ENCODE data around the gene PRAC2. TPM values are rescaled to one million over a fixed set of nuclear protein-coding genes. Genes with fewer than 3 reads are reported as not detected.

PRAC2 gene
- polyA plus RNA-seq, 1 experiment, result not detected

GRCh38 chr17:48755356-48755755, 32.4 kb downstream of the PRAC2 start:
- DNase-seq (ENCODE audit: low read depth, low spot score), result no peak
- H3K27ac ChIP-seq (ENCODE audit: low read depth, low read length), result no peak overlapping the region
- TF ChIP-seq, protein P1, sequence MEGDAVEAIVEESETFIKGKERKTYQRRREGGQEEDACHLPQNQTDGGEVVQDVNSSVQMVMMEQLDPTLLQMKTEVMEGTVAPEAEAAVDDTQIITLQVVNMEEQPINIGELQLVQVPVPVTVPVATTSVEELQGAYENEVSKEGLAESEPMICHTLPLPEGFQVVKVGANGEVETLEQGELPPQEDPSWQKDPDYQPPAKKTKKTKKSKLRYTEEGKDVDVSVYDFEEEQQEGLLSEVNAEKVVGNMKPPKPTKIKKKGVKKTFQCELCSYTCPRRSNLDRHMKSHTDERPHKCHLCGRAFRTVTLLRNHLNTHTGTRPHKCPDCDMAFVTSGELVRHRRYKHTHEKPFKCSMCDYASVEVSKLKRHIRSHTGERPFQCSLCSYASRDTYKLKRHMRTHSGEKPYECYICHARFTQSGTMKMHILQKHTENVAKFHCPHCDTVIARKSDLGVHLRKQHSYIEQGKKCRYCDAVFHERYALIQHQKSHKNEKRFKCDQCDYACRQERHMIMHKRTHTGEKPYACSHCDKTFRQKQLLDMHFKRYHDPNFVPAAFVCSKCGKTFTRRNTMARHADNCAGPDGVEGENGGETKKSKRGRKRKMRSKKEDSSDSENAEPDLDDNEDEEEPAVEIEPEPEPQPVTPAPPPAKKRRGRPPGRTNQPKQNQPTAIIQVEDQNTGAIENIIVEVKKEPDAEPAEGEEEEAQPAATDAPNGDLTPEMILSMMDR (IDR thresholded peaks at IDR 0.05; ENCODE audit: low read depth, low read length), result no peak
- peaks cover 13% of the 10 kb centered on the region; the same call in 1 of the 2 replicates for H3K9me3 ChIP-seq (ENCODE audit: control insufficient read depth, insufficient read depth, low read length)
- ChIA-PET POLR2A (no interaction called here), CTCF (interaction anchor here (0.6 to 0.9 kb wide), 2 partner anchors 31 to 133 kb away, joined by 3 to 5 read pairs; no protein-coding TSS in a partner anchor)
- peaks cover 77% of the 10 kb centered on the region for H3K27me3 ChIP-seq (ENCODE audit: control insufficient read depth, insufficient read depth, low read length)
- no peak overlapping the region for H3K4me3 ChIP-seq (ENCODE audit: low read depth, low read length)

DNA sequence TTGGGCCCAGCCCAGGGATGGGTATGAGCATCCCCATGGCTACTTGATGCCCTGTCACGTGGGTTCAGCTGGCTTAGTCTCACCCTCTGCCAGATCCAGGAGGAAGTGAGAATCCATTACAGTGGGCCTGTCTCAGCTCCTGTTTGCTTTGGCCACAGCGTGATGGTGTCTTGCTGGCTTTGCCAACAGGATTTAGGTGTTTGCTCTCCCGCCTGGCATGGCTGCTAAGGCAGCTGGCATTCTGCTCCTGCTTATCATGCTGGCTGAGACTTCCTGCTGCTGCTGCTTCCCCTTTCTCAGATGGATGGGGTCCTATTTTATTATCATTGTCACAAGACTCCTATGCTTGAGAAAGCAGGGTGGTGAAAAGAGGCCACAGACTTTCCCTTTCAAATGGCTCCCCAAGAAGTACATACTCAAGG, 33.9 kb downstream of the PRAC2 start:
- POLR2A ChIA-PET, result no interaction called here

GRCh38 chr17:48757524-48757961, 34.6 kb downstream of the PRAC2 start:
- TF ChIP-seq, protein P1 (IDR thresholded peaks at IDR 0.05; ENCODE audit: low read depth, low read length), result no peak
- ChIA-PET POLR2A (no interaction called here), CTCF (no interaction called here)
- DNase-seq (ENCODE audit: low read depth, low spot score), result no peak
- Histone ChIP-seq H3K27me3 (ENCODE audit: control insufficient read depth, insufficient read depth, low read length) (peaks cover 69% of the 10 kb centered on the region), H3K4me3 (ENCODE audit: low read depth, low read length) (no peak overlapping the region), H3K9me3 (ENCODE audit: control insufficient read depth, insufficient read depth, low read length) (peaks cover 12% of the 10 kb centered on the region; the same call in 1 of the 2 replicates), H3K27ac (ENCODE audit: low read depth, low read length) (no peak overlapping the region)

More for the DNA sequence above, 33.9 kb downstream of the PRAC2 start:
- CTCF ChIA-PET, result no interaction called here
- Histone ChIP-seq H3K27ac (ENCODE audit: low read depth, low read length) (no peak overlapping the region), H3K4me3 (ENCODE audit: low read depth, low read length) (no peak overlapping the region), H3K27me3 (ENCODE audit: control insufficient read depth, insufficient read depth, low read length) (peaks cover 73% of the 10 kb centered on the region), H3K9me3 (ENCODE audit: control insufficient read depth, insufficient read depth, low read length) (peaks cover 13% of the 10 kb centered on the region; the same call in 1 of the 2 replicates)
- TF ChIP-seq, protein P1 (IDR thresholded peaks at IDR 0.05; ENCODE audit: low read depth, low read length), result no peak
- no peak for DNase-seq (ENCODE audit: low read depth, low spot score)

- H3K27ac ChIP-seq (ENCODE audit: low read depth, low read length), result no peak overlapping the region
- ChIA-PET POLR2A (no interaction called here), CTCF (interaction anchor here (0.5 kb wide), 1 partner anchor 164 kb away, joined by 3 read pairs; no protein-coding TSS in a partner anchor)
- H3K4me3 ChIP-seq (ENCODE audit: low read depth, low read length), result no peak overlapping the region
- peaks cover 59% of the 10 kb centered on the region for H3K27me3 ChIP-seq (ENCODE audit: control insufficient read depth, insufficient read depth, low read length)
- no peak for DNase-seq (ENCODE audit: low read depth, low spot score)
- peaks cover 7% of the 10 kb centered on the region; the same call in 1 of the 2 replicates for H3K9me3 ChIP-seq (ENCODE audit: control insufficient read depth, insufficient read depth, low read length)
- TF ChIP-seq, protein P1 (IDR thresholded peaks at IDR 0.05; ENCODE audit: low read depth, low read length), result no peak
Measured at GRCh38 chr17:48759288-48759687, 36.3 kb downstream of the PRAC2 start.

DNA sequence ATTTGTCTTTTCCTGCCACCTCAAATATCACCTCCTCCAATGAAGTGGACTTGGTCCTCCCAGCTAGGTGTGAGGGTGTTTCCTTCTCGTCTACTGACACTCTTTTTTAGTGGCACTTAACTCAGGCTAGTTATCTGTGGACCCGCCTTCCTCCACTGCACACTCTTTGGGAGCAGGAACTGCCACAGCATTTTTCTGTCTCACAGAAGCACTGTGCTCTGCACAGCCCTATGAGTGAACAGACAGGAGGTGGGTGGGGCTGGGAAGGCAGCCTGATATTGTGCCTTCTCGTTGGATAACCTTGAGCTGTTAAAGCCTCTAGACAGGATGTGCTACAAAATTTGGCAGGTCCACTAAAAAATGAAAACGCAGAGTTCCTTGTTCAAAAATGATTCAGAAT, 37.4 kb downstream of the PRAC2 start:
- ChIA-PET POLR2A (no interaction called here), CTCF (no interaction called here)
- TF ChIP-seq, protein P1 (IDR thresholded peaks at IDR 0.05; ENCODE audit: low read depth, low read length), result no peak
- H3K9me3 ChIP-seq (ENCODE audit: control insufficient read depth, insufficient read depth, low read length), result no peaks in the 10 kb centered on the region
- H3K27me3 ChIP-seq (ENCODE audit: control insufficient read depth, insufficient read depth, low read length), result peaks cover 53% of the 10 kb centered on the region
- H3K27ac ChIP-seq (ENCODE audit: low read depth, low read length), result no peak overlapping the region
- no peak overlapping the region for H3K4me3 ChIP-seq (ENCODE audit: low read depth, low read length)
- DNase-seq (ENCODE audit: low read depth, low spot score), result no peak

Data from AG04450 (cell line).